ENCODE results near the gene KRT34.

DNA sequence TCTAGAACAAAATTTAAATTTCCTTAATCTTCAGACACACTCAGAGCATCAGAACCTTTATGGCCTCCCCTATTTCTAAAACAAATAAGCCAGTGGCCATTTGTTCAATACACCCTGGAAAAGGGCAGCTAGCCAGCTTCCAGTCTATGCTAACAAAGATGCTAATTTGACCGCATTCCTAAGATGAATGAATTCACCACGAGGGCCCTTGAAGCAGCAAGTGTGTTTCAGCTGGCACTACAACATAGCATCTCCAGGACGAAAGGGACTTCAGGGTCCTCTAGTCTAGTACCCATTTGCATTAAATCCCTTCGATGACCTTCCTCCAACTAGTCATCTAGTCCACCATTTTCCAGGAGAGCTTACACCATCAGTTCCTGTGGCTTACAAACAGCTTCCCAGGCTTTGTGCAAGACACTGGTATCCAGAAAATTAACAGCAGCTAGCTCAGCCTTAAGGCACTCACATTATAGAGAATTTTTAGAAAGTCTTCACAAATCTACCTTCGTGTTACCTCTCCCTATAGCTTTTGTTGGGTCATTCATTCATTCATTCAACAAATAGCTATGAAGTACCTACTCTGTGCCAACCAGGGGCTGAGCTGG lies 31.3 kb upstream of the KRT34 start:
- no peak for TF ChIP-seq CTCF (conservative IDR thresholded peaks at IDR 0.05; ENCODE audit: low read depth in 2 of 2)
- no peak for TF ChIP-seq EZH2 (IDR thresholded peaks at IDR 0.05; ENCODE audit: low read depth, unreplicated experiment)
- no peak for TF ChIP-seq CREB1 (CRISPR knock-in tag; IDR thresholded peaks at IDR 0.05; ENCODE audit: low read depth)
- TF ChIP-seq POLR2AphosphoS5 (IDR thresholded peaks at IDR 0.05; ENCODE audit: low read depth) = no peak
- TF ChIP-seq EZH2phosphoT487 (IDR thresholded peaks at IDR 0.05; ENCODE audit: unreplicated experiment) = no peak
- TF ChIP-seq, protein P1, sequence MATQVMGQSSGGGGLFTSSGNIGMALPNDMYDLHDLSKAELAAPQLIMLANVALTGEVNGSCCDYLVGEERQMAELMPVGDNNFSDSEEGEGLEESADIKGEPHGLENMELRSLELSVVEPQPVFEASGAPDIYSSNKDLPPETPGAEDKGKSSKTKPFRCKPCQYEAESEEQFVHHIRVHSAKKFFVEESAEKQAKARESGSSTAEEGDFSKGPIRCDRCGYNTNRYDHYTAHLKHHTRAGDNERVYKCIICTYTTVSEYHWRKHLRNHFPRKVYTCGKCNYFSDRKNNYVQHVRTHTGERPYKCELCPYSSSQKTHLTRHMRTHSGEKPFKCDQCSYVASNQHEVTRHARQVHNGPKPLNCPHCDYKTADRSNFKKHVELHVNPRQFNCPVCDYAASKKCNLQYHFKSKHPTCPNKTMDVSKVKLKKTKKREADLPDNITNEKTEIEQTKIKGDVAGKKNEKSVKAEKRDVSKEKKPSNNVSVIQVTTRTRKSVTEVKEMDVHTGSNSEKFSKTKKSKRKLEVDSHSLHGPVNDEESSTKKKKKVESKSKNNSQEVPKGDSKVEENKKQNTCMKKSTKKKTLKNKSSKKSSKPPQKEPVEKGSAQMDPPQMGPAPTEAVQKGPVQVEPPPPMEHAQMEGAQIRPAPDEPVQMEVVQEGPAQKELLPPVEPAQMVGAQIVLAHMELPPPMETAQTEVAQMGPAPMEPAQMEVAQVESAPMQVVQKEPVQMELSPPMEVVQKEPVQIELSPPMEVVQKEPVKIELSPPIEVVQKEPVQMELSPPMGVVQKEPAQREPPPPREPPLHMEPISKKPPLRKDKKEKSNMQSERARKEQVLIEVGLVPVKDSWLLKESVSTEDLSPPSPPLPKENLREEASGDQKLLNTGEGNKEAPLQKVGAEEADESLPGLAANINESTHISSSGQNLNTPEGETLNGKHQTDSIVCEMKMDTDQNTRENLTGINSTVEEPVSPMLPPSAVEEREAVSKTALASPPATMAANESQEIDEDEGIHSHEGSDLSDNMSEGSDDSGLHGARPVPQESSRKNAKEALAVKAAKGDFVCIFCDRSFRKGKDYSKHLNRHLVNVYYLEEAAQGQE (IDR thresholded peaks at IDR 0.05; ENCODE audit: unreplicated experiment) = no peak
- TF ChIP-seq ZNF114 (CRISPR knock-in tag; IDR thresholded peaks at IDR 0.05) = no peak
